AG08396 (cell line): ENCODE data around the gene KRTAP17-1.
A peak's percentile ranks its signal among the peaks of the same experiment; 100 is the strongest.
"Not testable (repeated sequence)": the region's sequence is repeated elsewhere in the genome, so short reads cannot be mapped to it uniquely, and the experiment has no call there.

Experiments
- DNase-seq: peaks from one replicate; pipeline ENCODE4 v3.0.0; 2012; ENCODE audit warnings: low spot score, mixed read lengths

The KRTAP17-1 gene, protein sequence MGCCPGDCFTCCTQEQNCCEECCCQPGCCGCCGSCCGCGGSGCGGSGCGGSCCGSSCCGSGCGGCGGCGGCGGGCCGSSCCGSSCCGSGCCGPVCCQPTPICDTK

DNA sequence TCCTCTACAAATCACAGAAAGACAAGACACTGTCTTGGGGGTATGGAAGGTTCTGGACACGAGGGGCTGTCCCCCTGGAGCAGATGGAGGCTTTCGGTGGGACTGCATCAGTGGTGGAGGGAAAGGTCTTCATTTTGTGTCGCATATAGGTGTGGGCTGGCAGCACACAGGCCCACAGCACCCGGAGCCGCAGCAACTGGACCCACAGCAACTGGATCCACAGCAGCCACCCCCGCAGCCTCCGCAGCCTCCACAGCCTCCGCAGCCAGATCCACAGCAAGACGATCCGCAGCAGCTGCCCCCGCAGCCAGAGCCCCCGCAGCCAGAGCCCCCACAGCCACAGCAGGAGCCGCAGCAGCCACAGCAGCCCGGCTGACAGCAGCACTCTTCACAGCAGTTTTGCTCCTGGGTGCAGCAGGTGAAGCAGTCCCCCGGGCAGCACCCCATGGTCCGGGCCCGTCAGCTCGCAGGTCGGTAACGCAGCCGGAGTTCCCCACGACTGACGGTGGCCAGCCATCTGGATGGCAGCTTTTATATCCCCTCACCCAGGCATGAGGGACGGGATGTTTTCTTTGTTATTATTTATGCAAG lies at the start of gene KRTAP17-1:
Gene KRTAP17-1 (minus strand): TSS at position 507 of the 591 bp plus-strand sequence. CDS start 60 bp downstream, at position 447.
- DNase-seq = no peak

DNA sequence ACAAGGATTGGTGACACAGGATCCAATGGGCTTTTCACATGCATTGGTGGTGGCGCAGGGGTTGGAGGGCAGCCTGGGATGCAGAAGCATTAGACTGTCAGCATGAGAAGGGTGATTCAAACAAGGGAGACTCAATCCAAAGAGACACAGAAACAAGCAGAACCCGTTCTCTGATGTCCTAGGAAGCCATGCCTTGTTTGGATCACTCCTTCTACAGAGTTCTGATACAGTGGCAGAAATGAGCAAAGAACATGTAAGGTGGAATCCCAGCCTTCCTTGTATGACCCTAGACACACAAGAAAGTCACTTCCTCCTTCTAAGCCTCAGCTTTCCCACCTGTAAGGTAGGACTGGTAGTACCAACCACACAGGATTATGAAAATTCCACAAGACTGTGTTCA lies 48.4 kb upstream of the KRTAP17-1 start:
- no peak for DNase-seq

DNA sequence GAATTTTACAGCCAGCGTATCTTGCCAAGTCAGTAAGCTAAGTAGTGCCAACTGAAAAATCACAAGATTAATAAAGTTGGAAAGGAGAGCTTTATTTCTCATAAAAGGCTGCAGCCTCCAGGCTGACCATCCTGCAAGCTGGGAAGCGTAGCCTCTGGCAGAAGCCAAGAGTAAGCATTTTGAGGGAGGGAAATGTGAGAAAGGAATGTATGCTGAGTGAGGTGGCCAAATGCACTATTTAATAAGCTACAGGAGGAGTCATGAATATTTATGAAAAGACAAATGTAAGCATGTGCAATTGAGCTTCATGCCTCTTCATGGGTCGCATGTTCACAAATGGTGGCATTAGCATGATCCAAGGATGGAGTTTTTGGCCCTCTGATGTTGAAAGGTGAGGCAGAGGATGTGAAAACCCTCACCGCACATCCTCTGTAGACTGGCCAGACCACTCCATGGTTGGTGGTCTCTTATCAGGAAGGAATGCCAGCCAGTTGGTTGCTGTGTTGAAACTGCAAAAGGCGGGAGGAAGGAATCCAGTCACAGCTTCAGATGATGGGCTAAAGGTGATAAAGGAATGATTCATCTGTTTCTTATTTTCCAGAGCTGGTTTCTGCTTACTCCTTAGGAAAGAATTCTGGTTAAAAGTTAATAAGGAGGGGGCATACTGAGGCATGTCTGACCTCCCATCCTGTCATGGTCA lies 44.9 kb upstream of the KRTAP17-1 start:
- peak; percentile 28 for DNase-seq

DNA sequence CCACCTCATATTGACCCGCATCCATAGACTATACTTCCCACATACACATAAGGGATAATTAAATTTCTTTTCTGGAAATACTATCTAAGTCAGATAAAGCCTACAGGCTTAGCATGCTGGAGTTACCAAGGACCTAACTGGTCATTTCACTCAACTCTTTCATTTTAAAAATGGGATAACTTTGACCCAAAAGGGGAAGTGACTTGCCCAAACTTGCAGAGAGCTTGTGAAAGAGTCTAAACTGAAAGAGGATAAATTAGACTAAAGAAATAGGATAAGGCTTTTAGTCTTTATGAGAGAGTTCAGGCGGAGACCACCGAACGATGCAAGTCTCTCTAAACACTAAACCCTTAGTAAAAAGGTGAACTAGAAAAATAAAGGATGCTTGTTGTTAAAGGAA lies 39.0 kb upstream of the KRTAP17-1 start:
- DNase-seq = no peak

DNA sequence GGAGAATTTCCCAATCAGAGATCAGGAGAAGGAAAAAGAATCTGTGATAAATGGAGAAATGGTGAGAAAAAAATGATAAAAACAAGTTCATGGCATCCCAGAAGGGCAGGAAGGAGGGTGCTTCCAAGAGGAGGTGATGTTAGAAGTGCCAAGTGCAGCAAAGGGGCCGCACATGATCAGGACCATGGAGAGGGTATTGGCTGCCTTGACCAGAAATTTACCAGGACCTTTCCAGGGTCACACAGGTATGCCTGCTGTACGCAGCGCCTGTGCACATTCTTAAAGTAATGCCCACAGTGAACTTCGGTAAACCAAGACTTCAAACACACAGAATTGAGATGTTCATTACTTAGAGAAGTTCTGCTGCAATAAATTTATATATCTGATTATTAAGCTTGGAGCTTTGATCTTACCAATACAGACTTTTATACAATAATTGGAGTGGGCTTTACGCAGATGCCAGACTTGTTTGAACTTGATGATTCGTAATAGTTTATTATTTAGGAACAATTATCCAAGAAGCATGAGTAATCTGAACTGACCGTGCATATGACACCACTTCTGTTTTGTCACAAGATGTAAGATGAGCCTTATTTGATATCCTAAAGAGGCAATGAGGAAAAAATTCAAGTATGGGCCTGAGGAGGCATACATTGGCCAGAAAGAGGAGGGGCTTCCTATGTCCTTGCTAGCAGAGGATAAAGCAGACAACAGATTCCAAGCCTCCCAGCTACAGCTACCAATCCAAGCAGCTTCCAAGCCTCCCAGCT lies 37.3 kb upstream of the KRTAP17-1 start:
- DNase-seq = no peak

DNA sequence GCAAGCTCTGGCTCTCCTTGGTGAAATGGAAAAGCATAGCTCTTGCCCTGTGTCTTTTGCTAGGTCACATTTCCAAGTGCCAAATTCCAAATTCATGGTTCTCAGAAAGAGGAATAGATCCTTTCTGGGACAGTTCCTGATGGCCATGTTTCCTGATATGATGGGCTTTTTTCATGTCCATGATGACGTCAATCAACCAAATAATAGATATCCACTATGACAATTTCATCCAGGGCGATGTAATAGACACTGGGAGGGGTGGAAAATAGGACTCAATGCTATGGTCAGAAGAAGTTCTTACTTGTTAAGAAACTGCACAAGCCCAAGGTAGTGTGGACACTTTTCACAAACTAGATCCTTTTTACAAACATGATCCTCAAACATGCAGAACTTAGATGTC lies 35.7 kb upstream of the KRTAP17-1 start:
- DNase-seq = no peak

DNA sequence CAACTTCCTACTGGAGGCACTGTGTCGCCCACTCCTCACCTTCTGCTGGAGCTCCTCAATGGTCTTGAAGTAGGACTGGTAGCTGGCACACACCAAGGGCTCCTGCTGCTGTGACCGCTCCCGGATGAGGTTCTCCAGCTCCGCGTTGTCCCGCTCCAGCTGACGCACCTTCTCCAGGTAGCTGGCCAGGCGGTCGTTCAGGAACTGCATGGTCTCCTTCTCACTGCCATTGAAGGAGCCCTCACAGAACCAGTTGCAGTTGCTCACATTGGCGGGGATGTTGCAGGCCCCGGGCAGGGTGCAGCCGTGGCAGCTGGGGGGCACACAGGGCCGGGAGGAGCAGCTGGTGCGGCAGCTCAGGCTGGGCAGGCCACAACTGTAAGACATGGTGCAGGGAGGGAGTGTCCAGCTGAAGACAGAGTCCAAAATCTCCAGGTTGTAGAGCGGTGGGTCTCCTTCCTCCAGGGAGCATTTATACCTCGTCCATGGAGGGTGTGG lies 34.9 kb upstream of the KRTAP17-1 start, which contains the start of gene KRT33A:
Gene KRT33A (minus strand): TSS at position 448 of the 498 bp plus-strand sequence. CDS start 61 bp downstream, at position 387.
- DNase-seq = not testable (repeated sequence)

DNA sequence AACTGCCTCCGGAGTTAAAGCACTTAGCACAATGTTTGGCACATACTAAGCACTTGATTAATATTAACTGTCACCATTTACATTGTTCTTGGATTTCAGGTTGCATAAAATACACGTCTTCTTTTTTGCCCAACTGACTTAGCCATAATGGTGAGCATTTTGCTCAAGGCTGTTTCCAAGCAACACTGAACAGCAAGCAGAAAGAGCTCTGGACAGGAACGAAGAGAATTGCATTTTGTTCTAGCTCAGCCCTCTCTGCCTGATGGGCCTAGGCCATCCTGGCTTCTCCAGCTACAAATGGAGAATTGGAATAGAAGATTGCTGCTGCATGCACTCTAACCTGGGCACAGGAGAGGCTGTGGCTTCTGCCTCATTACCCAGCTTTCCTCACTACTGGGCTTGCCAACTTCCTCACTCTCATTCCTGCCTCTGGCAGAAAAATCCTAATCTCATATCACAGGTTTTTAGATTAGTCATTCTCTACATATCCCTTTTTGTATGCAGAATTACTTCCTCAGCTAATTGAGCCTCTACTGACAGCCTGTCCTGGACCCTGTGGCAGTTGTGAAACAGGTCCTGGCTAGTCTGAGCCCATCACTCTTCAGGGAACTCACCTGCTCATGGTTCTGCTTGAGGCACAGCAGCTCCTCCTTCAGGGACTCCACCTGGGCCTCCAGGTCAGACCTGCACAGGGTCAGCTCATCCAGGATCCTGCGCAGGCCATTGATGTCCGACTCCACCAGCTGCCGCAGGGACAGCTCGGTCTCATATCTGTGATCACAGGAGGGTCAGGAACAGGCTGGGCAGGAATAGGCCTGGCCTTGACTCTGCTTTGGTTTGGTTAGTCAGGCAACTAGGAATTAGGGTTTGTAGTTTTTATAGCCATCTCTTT lies 32.6 kb upstream of the KRTAP17-1 start:
- no peak for DNase-seq

DNA sequence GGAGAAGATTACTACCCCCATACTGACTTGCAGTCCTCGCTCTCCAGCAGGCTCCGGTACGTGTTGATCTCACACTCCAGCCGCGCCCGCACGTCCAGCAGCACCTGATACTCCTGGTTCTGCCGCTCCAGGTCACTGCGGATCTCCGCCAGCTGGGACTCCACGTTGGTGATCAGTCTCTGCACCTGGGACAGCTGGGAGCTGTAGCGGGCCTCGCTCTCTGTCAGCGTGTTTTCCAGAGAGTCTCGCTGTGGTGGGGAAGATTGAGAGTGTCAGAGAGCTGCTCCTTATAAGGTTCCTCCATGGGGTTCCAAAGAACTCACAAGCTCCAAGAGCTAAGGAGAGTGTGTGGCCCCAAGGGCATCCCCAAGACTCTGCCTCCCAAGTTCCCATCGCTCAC lies 30.9 kb upstream of the KRTAP17-1 start:
- not testable (repeated sequence) for DNase-seq

DNA sequence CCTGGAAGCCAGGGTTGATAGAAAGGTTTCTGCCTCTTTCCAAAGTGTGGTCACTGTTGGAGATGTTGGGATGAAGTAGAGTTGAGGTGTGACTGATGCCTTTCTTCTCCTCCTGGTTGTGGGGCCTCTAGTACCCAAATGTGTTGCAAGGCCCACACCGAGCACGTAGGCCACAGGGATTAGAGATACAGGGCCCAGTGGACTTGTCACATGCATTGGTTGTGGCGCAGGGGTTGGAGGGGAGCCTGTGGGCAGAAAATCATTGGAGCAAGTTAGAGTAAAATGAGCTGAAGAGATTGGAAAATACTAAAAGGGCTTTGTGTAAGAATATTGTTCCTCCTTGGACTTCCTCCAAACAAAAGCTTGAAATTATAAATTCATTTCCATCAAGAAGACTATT lies 30.5 kb upstream of the KRTAP17-1 start:
- no peak for DNase-seq

DNA sequence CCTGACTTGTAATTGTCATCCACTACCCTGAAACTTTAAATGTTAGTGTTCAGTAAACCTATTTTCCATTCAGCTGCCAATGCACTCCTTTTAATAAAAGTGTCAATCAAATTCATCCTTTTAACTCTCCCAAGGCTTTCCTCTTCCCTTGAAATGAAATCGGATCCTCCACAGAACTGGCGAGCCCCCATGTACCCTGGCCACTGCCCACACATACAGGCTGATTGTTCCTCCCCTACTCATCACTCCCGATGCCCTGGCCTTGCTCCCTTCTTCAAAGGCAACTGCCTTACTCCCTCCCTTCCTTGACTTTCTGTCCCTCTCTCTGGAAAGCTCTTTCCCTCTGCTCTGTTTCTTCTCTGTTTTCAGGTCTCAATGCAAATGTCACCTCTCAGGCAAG lies 27.5 kb upstream of the KRTAP17-1 start:
- no peak for DNase-seq

DNA sequence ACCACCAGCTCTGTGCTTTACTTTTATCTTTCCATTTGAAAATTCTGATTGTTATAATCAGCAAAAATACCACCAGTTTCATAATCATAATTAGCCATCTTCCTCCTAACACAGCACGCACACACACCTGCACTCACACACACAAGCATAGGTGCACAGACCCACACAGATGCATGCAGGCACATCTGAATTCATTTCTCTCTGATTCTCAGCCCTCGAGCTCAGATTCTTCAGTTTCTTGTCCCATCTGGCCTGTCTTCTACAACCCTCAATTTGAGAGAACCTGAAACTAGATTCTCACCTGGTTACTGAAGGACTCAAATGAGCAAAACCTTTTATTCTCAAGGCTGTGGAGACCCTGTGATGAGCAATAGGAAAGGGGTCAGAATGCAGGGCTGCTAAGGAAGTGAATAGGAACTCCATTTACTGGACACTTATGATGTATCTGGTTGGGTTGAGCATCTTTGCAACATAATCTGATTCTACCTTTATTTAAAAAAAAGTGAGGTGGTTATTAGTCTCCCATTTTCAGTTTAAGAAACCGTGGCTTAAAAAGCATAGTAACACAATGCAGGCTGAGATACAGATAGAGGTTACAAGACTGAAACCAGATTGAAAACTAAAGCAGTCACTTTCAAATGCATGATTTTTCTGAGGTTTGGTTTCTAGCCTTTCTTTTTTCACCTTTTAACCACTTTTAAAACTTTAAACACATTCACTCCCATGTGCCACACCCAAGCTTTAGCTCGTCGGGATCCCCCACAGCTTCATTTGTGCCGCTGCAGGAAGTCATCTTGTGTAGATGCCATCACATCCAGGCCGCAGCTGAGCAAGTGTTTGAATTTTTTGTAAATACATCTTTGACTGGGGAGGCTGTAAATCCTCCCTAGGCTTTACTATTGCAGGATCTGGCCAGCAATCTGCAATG lies 25.7 kb upstream of the KRTAP17-1 start:
- DNase-seq = no peak

DNA sequence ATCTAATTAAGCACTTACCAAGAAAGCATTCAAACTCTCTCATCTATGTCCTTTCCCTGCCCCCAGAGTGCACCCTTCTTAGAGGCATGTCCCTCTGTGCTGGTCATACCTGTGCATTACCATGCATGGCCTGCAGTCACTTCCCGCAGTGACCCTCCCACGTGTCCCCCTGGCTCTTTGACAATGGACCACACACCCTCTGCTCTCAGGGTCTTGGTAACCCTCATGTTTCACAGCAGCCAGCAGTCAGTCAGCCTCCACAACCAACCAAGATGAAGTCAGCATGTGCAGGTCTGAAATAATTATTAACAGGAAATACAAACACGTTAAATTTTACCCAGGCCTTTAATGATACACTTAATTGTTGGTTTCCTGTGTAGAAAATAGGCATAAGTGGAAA lies 25.0 kb upstream of the KRTAP17-1 start:
- DNase-seq = no peak

DNA sequence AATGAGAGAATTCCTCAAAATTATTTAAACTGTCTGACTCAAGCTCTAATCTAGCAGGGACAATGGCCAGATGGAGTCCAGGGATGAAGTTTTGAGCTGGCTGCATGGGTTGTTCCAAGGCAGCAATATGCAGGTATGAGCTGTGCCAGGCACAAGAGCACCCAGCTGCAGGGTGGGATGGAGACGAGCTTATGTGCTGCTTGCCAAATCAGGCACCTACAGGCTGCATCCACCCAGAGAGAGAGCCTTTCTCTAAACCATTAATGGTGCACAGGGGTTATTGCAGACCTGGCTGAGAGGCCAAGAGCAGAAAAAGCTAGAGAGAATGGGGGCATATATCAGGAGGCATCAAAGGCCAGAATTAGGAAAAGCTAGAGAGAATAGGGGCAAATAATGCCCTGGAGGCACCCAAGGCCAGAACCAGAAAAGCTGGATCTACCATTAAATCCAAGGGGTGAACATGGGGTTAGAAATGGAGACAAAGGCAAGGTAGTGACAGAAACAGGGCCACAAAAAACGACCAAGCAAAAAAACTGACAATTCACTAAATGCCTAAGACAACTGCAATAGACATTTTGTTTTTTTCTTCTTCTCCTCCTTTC lies 24.2 kb upstream of the KRTAP17-1 start:
- no peak for DNase-seq

DNA sequence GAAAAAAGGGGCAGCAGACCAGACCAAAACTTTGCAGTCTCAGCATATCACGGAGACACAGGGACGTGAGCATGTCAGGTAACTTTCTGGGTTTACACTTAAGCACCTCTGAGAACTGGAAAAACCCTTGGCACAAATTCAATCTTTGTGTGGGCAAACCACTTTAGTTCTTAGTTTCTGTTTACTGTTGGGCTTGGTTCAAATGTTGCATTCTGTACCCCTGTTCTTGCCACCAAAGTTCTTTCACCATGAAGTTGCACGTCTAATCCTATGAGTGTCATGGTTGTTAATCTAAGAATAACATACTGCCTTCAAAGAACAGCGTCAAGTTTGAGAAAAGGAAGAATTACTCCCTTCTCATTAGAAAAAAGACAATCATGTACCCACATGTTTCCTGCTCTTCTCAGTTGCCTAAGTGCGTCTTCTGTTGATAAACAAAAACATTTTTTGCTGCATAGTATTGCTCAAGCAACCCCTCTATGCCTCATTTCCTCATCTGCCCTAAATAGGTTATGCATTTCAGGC lies 23.5 kb upstream of the KRTAP17-1 start:
- DNase-seq = no peak

DNA sequence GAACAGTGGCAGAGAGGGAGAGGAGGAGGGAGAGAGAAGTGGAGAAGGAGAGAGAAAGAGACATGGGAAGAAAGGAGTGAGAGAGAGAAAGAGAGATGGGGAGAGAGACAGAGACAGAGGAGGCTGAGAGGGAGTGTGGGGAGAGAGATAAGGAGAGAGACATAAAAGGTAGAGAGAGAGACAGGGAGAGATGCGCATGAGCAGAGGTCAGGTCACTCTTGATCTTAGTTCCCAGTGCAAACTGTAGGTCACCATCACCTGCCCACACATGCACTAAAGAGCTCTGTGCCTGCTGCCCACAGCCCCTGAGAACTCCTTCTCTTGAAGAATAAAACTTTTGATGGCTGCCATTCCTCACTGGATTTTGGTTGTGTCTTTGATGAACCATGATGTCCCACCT lies 20.2 kb upstream of the KRTAP17-1 start:
- no peak for DNase-seq

DNA sequence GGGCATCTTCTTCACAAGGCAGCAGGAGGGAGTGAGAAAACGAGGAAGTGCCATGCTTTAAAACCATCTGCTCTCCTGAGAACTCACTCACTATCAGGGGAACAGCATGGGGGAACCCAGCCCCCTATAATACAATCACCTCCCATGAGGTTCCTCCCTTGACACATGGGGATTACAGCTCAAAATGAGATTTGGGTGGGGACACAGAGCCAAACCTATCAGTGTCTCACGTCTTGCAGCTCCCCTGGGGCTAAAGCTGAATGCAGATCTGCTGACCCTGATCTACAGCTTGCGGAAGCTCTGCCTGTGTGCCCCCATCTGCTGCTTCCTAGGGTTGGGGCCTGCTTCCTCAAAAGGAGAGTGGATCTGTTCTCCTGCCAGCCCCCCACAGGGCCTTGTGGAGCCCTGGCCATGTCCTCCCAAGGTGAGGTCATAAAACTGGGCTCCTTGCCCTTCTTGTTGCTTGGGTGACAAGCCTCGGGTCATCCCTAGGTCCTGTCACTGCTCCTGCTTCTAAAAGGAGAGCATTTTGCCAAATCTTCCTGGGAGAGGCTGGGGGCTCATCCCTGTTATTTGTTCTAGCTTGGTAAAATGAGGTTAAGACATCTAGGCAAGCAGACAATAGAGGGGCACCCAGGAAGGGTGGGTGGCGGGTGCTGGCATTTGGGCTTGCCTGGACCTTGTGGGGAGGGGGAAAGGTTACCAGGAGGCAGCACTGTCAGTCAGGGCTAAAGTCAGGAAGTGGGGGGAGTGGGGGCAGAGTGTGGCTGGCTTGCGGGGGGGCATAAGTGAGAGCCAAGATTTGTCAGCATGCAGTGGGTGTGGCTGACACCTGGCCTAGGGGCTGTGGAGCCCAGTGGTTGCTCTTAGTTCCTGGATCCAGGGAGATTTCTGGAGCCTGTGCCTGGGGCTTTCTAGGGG lies 19.1 kb upstream of the KRTAP17-1 start:
- no peak for DNase-seq

DNA sequence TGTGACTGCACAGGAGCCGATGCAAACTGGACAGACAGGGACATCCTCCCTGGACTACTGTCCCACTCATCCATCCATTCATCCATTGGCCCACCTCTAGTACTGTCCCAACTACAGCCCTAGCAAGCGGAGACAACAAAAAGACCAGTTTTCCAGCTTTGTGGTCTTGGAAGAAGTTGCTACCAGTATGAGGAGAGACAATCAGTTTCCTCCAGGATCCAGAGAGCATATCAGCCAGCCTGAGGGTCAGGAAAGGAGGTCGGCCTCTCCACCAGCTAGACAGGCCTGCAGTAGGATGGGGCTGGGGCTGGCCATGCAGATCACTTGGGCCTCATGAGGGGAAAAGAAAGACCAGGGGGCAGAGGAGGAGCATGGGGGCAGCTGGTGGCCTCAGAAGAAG lies 18.3 kb upstream of the KRTAP17-1 start:
- no peak for DNase-seq

DNA sequence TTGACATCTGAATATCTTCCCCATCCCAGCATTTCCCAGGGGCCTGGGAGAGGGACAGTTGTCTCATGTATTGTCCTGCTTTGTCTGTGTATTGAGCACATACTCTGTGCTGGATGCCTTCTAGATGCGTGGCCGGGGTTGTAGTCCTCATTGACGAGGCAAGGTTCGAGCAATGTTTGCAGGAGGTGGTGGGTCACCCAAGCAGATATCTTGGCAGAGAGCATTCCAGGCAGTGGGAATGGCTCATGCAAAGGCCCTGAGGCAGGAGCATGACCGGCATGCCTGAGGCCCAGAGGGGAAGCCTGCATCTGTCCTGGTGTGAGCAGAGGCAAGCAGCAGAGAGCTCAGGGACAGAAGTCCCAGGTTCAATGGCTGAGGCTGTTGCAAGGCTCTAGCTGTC lies 17.6 kb upstream of the KRTAP17-1 start:
- DNase-seq = no peak
